Gastrocnemius medialis (tissue), 4 donors: ENCODE results near the gene ZNF763. TPM values are rescaled to one million over a fixed set of nuclear protein-coding genes. Genes with fewer than 3 reads are reported as not detected.

Source experiments
- ATAC-seq, 2 donors: fragments of 150-250 bp; one replicate each; pipeline ENCODE4 v1.9.1; 2016
- DNase-seq, 2 donors: peaks; one replicate each; pipeline ENCODE4 v3.0.0-alpha.2; 2019
- H3K27ac ChIP-seq, 4 donors: fragments of 200-600 bp; sonication (generic); 1 replicate in 1 of 4; 2 replicates in 3 of 4; pipeline ENCODE4 v1.5.1; 2016 to 2018; ENCODE audit warnings: mild to moderate bottlenecking in 2 of 4, moderate library complexity in 1 of 4
- H3K27me3 ChIP-seq, 3 donors: fragments of 200-600 bp; sonication (generic) in 2 of 3; 1 replicate in 1 of 3; 2 replicates in 2 of 3; pipeline versions ENCODE4 v1.5.1 to v1.6.0; 2016 to 2019; ENCODE audit warnings: mild to moderate bottlenecking in 1 of 3, moderate library complexity in 1 of 3
- H3K36me3 ChIP-seq, 2 donors: fragments of 200-600 bp; sonication (generic) in 1 of 2; one replicate each; pipeline ENCODE4 v1.5.1; 2017 to 2018
- H3K4me1 ChIP-seq, 2 donors: fragments of 200-600 bp; sonication (generic) in 1 of 2; one replicate each; pipeline ENCODE4 v1.5.1; 2016 to 2017; ENCODE audit warnings: mild to moderate bottlenecking in 2 of 2
- H3K4me3 ChIP-seq, 4 donors: fragments of 200-600 bp; sonication (generic) in 3 of 4; 1 replicate in 1 of 4; 2 replicates in 3 of 4; pipeline ENCODE4 v1.5.1; 2016 to 2019; ENCODE audit warnings: mild to moderate bottlenecking in 2 of 4
- H3K9me3 ChIP-seq, 3 donors: fragments of 200-600 bp; sonication (generic) in 2 of 3; 1 replicate in 1 of 3; 2 replicates in 2 of 3; pipeline ENCODE4 v1.5.1; 2016 to 2019
- CTCF ChIP-seq, 5 experiments: fragments of 450-650 bp in 3 of 5; fragments of 200-600 bp in 2 of 5; sonication (generic) in 2 of 5; IDR thresholded peaks in 4 of 5; conservative IDR thresholded peaks in 1 of 5; 1 replicate in 4 of 5; 2 replicates in 1 of 5; pipeline ENCODE4 v1.5.1; 2016 to 2019; ENCODE audit warnings: antibody characterized with exemption in 5 of 5, mild to moderate bottlenecking in 3 of 5, moderate library complexity in 3 of 5
- POLR2A ChIP-seq, 2 donors: fragments of 450-650 bp; IDR thresholded peaks; one replicate each; pipeline ENCODE4 v1.6.1; 2017; ENCODE audit warnings: antibody characterized with exemption in 2 of 2, mild to moderate bottlenecking in 2 of 2, moderate library complexity in 2 of 2
- in situ Hi-C, 4 donors: fragments of 200-750 bp; cut with MboI; loops; one replicate each; pipeline versions ENCODE4 v1.15.0 to v1.8.0; 2017; ENCODE audit warnings: low sequenced_read_pairs in 4 of 4
- intact Hi-C: fragments of 100-400 bp; cut with DNase I; formaldehyde crosslinking; loops from one replicate; pipeline ENCODE4 v1.15.1; 2023; ENCODE audit warnings: low total_unique reads
- total RNA-seq, 4 donors: library from RNA; depleted of rRNA; stranded (reverse); fragments of >200 nt; gene quantifications; one replicate each; pipeline versions ENCODE4 v1.1.0 to v1.2.3, GENCODE V29; 2016

ZNF763 gene
- total RNA-seq, 4 donors from 2014 or later, result 0.46 to 0.80 (median 0.54) TPM

GRCh38 chr19:12000152-12000981, 35.5 kb downstream of the ZNF763 start:
- intact Hi-C loops (no loop called here), in situ Hi-C loops (no loop called here)
- Histone ChIP-seq H3K36me3 (peaks cover 0 to 17% of the 10 kb centered on the region in 2 donors), H3K27ac (no peak overlapping the region), H3K4me3 (no peak overlapping the region), H3K9me3 (no peaks in the 10 kb centered on the region), H3K27me3 (no peaks in the 10 kb centered on the region), H3K4me1 (no peaks in the 10 kb centered on the region)
- ATAC-seq, result no peak
- TF ChIP-seq POLR2A (IDR thresholded peaks at IDR 0.05) (no peak), CTCF (IDR thresholded peaks at IDR 0.05 in 4 of 5, conservative IDR thresholded peaks at IDR 0.05 in 1 of 5) (no peak)
- DNase-seq, result no peak

- in situ Hi-C loops (no loop called here), intact Hi-C loops (no loop called here)
- Histone ChIP-seq H3K27me3 (no peaks in the 10 kb centered on the region), H3K4me3 (peak overlapping the region in 1 of 4 donors; percentile 27), H3K4me1 (no peaks in the 10 kb centered on the region), H3K36me3 (peaks cover 17 to 59% of the 10 kb centered on the region in 2 donors), H3K27ac (no peak overlapping the region), H3K9me3 (peaks cover 14 to 51% (median 32%) of the 10 kb centered on the region in 3 donors)
- ATAC-seq (no peak), DNase-seq (no peak)
- TF ChIP-seq POLR2A (IDR thresholded peaks at IDR 0.05) (no peak), CTCF (IDR thresholded peaks at IDR 0.05 in 4 of 5, conservative IDR thresholded peaks at IDR 0.05 in 1 of 5) (no peak)
These were observed 50.3 kb downstream of the ZNF763 start for GRCh38 chr19:12015015-12015752.

- DNase-seq (no peak), ATAC-seq (no peak)
- H3K27me3 ChIP-seq, result no peaks in the 10 kb centered on the region
- TF ChIP-seq CTCF (IDR thresholded peaks at IDR 0.05 in 4 of 5, conservative IDR thresholded peaks at IDR 0.05 in 1 of 5), result no peak
- no peak for TF ChIP-seq POLR2A (IDR thresholded peaks at IDR 0.05)
- H3K4me1 ChIP-seq, result no peaks in the 10 kb centered on the region
- H3K9me3 ChIP-seq, result peaks cover 14 to 51% (median 32%) of the 10 kb centered on the region in 3 donors
- in situ Hi-C loops (no loop called here), intact Hi-C loops (no loop called here)
- H3K4me3 ChIP-seq, result peak overlapping the region in 1 of 4 donors; percentile 27
- H3K36me3 ChIP-seq, result peaks cover 17 to 59% of the 10 kb centered on the region in 2 donors
- no peak overlapping the region for H3K27ac ChIP-seq
These were observed 50.9 kb downstream of the ZNF763 start for GRCh38 chr19:12015753-12016116.

Other genes starting within 250 kb of the ZNF763 start
- gene ZNF823, start 226.1 kb upstream of the ZNF763 start, total RNA-seq, result 1 to 10 TPM; 1.4 to 4.1 (median 2.6) TPM
- 1 to 10 TPM; 1.1 to 7.6 (median 2.9) TPM for gene ZNF441, start 198.0 kb upstream of the ZNF763 start, total RNA-seq
- gene ZNF491, start 166.5 kb upstream of the ZNF763 start, total RNA-seq, result 1 to 10 TPM in 3 of 4 donors, under 1 TPM in 1; 0.92 to 1.8 (median 1.4) TPM
- gene ZNF440, start 150.8 kb upstream of the ZNF763 start, total RNA-seq, result 1 to 10 TPM; 2.5 to 5.5 (median 4.2) TPM
- under 1 TPM in 3 of 4 donors, not detected in 1; 0.42 to 0.68 (median 0.46) TPM for gene ZNF439, start 116.3 kb upstream of the ZNF763 start, total RNA-seq
- gene ZNF69, start 77.3 kb upstream of the ZNF763 start, total RNA-seq, result 1 to 10 TPM in 3 of 4 donors, under 1 TPM in 1; 0.22 to 2.8 (median 1.8) TPM
- gene ZNF700, start 39.9 kb upstream of the ZNF763 start, total RNA-seq, result 1 to 10 TPM; 1.3 to 5.8 (median 4.0) TPM
- 1 to 10 TPM; 3.6 to 8.2 (median 5.0) TPM for gene ZNF433, start 70.6 kb downstream of the ZNF763 start, total RNA-seq
- not detected for gene ZNF878, start 87.9 kb downstream of the ZNF763 start, total RNA-seq
- gene ZNF844, start 99.7 kb downstream of the ZNF763 start, total RNA-seq, result 1 to 10 TPM; 2.2 to 5.7 (median 4.9) TPM
- gene ZNF20, start 175.3 kb downstream of the ZNF763 start, total RNA-seq, result under 1 TPM in 3 of 4 donors, not detected in 1; 0.29 to 0.78 (median 0.41) TPM
- gene ZNF625, start 191.7 kb downstream of the ZNF763 start, total RNA-seq, result 1 to 10 TPM in 1 of 4 donors, under 1 TPM in 3; 0.22 to 1.4 (median 0.50) TPM
- gene ZNF136, start 198.1 kb downstream of the ZNF763 start, total RNA-seq, result 1 to 10 TPM; 1.4 to 2.2 (median 1.8) TPM